Psoas muscle (tissue), 8 donors: ENCODE results near the gene SAMD4B. TPM values are rescaled to one million over a fixed set of nuclear protein-coding genes. Genes with fewer than 3 reads are reported as not detected.

ENCODE experiments used
- ATAC-seq, 4 donors: fragments of 200-7000 bp; cut with Tn5 transposase; one replicate each; pipeline ENCODE4 v1.9.1; 2020; ENCODE audit warnings: moderate library complexity in 3 of 4, mild to moderate bottlenecking in 2 of 4
- DNase-seq, 2 donors: peaks; one replicate each; pipeline ENCODE4 v3.0.0-alpha.2; 2020
- H3K27ac ChIP-seq: fragments of 200-600 bp; one replicate; pipeline ENCODE4 v1.8.0; 2022
- H3K27me3 ChIP-seq, 3 donors: fragments of 200-600 bp in 1 of 3; one replicate each; pipeline versions ENCODE4 v1.6.1 to v1.8.0; 2013 to 2022; ENCODE audit warnings: low read length in 2 of 3, mild to moderate bottlenecking in 2 of 3, moderate library complexity in 1 of 3; ENCODE audit not compliant: insufficient read depth in 3 of 3
- H3K36me3 ChIP-seq, 2 donors: fragments of 200-600 bp in 1 of 2; one replicate each; pipeline versions ENCODE4 v1.6.1 to v1.8.0; 2013 to 2022; ENCODE audit warnings: low read depth in 1 of 2, mild to moderate bottlenecking in 1 of 2, moderate library complexity in 1 of 2; ENCODE audit not compliant: insufficient read depth in 1 of 2
- H3K4me1 ChIP-seq: fragments of 200-600 bp; one replicate; pipeline ENCODE4 v1.8.0; 2022
- H3K4me3 ChIP-seq: fragments of 200-600 bp; one replicate; pipeline ENCODE4 v1.8.0; 2022; ENCODE audit warnings: mild to moderate bottlenecking
- H3K9me3 ChIP-seq: fragments of 200-600 bp; one replicate; pipeline ENCODE4 v1.8.0; 2022
- CTCF ChIP-seq: fragments of 200-600 bp; IDR thresholded peaks from one replicate; pipeline ENCODE4 v1.8.0; 2022; ENCODE audit warnings: antibody characterized with exemption
- WGBS, 3 donors: extraction: QIAGEN DNeasy Blood & Tissue Kit; methylation state at CpG; one replicate each; pipeline versions ENCODE4 v1.1.6 to v1.1.7; 2013; 5-methylcytosine and 5-hydroxymethylcytosine counted together
- intact Hi-C, 2 donors: fragments of 100-400 bp; cut with DNase I; formaldehyde crosslinking; loops; one replicate each; pipeline versions ENCODE4 v1.11.0 to v1.14.2; 2022
- polyA plus RNA-seq, 3 donors: library from polyadenylated mRNA; stranded (reverse); fragments of 200-250 nt; gene quantifications; one replicate each; pipeline ENCODE4 v1.2.3, GENCODE V29; 2013
- total RNA-seq, 4 donors: library from RNA; stranded (reverse); fragmentation: NEBNext Ultra II Directional in 2 of 4; extraction: Animal tissue kit (Norgen Biotek cat#: 25700) in 2 of 4; gene quantifications; one replicate each; pipeline versions ENCODE4 v1.2.1 to v1.2.4, GENCODE V29; 2021 to 2023
- donor health status: healthy with polysubstance abuse.
- donor health status: DM: no; HTN: no; CAD: no; lungs with moderate emphysema.
- donor health status: Bipolar disorder and iron deficiency.
- donor health status: healthy.
- donor health status: DM: yes; HTN: yes; CAD: no.
- donor health status: DM: no; HTN: no; CAD: no.
- donor health status: DM: no; HTN: no; CAD: no.
- donor health status: DM: yes; HTN: yes; CAD: no.

The SAMD4B gene
- total and polyA plus RNA-seq, 7 donors, result 34.7 to 97.5 (median 58.4) TPM

DNA sequence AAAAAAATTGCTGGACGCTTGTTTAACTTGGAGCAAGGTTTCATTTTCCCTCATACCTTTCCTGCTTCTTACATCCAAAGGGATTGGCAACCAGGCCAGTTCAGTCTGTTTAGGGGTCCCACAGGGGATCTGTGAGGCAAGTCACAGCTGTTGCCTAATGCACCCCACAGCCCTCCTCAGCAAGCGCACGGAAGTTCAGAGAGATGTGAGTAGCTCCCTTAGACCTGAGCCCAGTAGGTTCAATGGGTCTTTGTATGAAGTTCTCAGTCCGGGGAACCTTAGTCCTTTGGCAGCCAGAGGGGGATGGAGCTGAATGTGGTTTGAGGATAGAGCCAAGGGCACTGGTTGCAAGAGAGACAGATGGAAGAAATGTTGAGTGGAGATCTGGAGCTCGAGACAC, 13.0 kb downstream of the SAMD4B start:
- no peaks in the 10 kb centered on the region for H3K27me3 ChIP-seq
- TF ChIP-seq CTCF, result no peak
- no peak overlapping the region for H3K4me3 ChIP-seq
- DNase-seq (no peak), ATAC-seq (no peak)
- H3K9me3 ChIP-seq, result no peaks in the 10 kb centered on the region
- WGBS, 3 donors, result 87 to 94% (median 89%) methylated on average over 5 of the region's 5 CpGs
- peaks cover 17% of the 10 kb centered on the region for H3K4me1 ChIP-seq
- peaks cover 16 to 89% of the 10 kb centered on the region in 2 donors for H3K36me3 ChIP-seq
- H3K27ac ChIP-seq, result no peak overlapping the region
- intact Hi-C loops, result no loop called here

- Histone ChIP-seq H3K9me3 (no peaks in the 10 kb centered on the region), H3K4me3 (no peak overlapping the region), H3K4me1 (peaks cover 16% of the 10 kb centered on the region), H3K27ac (no peak overlapping the region), H3K27me3 (no peaks in the 10 kb centered on the region), H3K36me3 (peaks cover 20 to 96% of the 10 kb centered on the region in 2 donors)
- intact Hi-C loops, result no loop called here
- TF ChIP-seq CTCF, result no peak
- DNase-seq, result no peak
- WGBS, 3 donors, result 90 to 96% (median 93%) methylated on average over 3 of the region's 3 CpGs
- ATAC-seq, result no peak
Measured at GRCh38 chr19:39356073-39356472, 13.9 kb downstream of the SAMD4B start.

GRCh38 chr19:39356647-39357046, 14.4 kb downstream of the SAMD4B start:
- peaks cover 20 to 100% of the 10 kb centered on the region in 2 donors for H3K36me3 ChIP-seq
- no peak for TF ChIP-seq CTCF
- no peaks in the 10 kb centered on the region for H3K27me3 ChIP-seq
- peaks cover 10% of the 10 kb centered on the region for H3K4me1 ChIP-seq
- ATAC-seq (no peak), DNase-seq (no peak)
- 87 to 88% (median 87%) methylated on average over 18 of the region's 18 CpGs for WGBS, 3 donors
- intact Hi-C loops, result no loop called here
- no peaks in the 10 kb centered on the region for H3K9me3 ChIP-seq
- H3K4me3 ChIP-seq, result no peak overlapping the region
- H3K27ac ChIP-seq, result no peak overlapping the region

GRCh38 chr19:39359026-39359425, 16.8 kb downstream of the SAMD4B start:
- no peak overlapping the region for H3K4me3 ChIP-seq
- H3K36me3 ChIP-seq, result peaks cover 17 to 91% of the 10 kb centered on the region in 2 donors
- no peak for TF ChIP-seq CTCF
- no peaks in the 10 kb centered on the region for H3K9me3 ChIP-seq
- WGBS, 3 donors, result 94 to 98% (median 98%) methylated on average over 3 of the region's 3 CpGs
- peaks cover 24% of the 10 kb centered on the region for H3K4me1 ChIP-seq
- intact Hi-C loops, result no loop called here
- DNase-seq (no peak), ATAC-seq (no peak)
- H3K27me3 ChIP-seq, result no peaks in the 10 kb centered on the region
- no peak overlapping the region for H3K27ac ChIP-seq

DNA sequence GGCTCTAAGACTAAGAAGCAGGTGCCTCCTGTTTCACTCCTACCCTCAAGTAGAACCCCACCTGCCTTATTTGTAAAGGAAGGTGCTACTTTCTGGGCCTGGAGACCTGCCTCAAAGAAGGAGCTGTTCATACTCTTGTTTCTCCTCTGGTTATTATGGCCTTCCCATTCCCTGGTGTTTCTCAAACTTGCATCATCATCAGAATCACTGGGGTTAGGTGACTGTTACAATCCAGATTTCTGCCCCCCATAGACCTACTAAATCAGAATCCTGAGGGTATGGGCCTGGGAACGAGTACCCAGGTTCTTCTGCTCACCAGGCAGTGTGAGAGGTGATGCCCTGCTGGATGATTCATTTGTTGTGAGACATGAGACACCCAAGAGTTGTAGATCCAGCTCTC, 18.4 kb downstream of the SAMD4B start:
- Histone ChIP-seq H3K4me1 (peaks cover 39% of the 10 kb centered on the region), H3K4me3 (no peak overlapping the region), H3K27ac (peak overlapping the region; percentile 9), H3K36me3 (peaks cover 17 to 78% of the 10 kb centered on the region in 2 donors), H3K27me3 (no peaks in the 10 kb centered on the region), H3K9me3 (no peaks in the 10 kb centered on the region)
- no peak for TF ChIP-seq CTCF
- 96 to 100% (median 100%) methylated on average over 1 of the region's 1 CpG for WGBS, 3 donors
- no peak for ATAC-seq
- DNase-seq, result no peak
- intact Hi-C loops, result no loop called here
